NOMO-1 (cell line): ENCODE results near the gene EGF.

Experiments
- DNase-seq, 2 experiments: peaks; one replicate each; lab custom pipeline; 2025; ENCODE audit not compliant: unreplicated experiment in 2 of 2; lab: John Stamatoyannopoulos, UW

EGF gene

DNA sequence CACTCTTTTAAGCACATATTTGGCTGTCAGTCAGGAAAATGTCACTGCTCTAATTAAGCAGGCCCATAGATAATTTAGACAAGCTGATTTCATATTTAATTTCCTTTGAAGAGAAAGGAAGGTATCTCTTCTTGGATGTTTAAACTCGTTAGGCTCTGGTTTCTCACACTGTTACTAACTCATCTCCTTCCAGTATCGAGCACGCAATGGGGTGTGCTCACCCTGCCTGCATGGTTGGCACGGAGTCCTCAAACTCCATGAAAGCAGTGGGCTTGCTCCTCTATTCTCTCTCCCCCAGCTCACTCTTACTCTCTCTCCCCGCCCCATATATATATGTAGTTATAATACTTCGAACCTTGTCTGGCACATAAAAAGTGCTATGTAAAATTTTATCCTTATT lies 76.9 kb downstream of the EGF start:
- DNase-seq = no peak

DNA sequence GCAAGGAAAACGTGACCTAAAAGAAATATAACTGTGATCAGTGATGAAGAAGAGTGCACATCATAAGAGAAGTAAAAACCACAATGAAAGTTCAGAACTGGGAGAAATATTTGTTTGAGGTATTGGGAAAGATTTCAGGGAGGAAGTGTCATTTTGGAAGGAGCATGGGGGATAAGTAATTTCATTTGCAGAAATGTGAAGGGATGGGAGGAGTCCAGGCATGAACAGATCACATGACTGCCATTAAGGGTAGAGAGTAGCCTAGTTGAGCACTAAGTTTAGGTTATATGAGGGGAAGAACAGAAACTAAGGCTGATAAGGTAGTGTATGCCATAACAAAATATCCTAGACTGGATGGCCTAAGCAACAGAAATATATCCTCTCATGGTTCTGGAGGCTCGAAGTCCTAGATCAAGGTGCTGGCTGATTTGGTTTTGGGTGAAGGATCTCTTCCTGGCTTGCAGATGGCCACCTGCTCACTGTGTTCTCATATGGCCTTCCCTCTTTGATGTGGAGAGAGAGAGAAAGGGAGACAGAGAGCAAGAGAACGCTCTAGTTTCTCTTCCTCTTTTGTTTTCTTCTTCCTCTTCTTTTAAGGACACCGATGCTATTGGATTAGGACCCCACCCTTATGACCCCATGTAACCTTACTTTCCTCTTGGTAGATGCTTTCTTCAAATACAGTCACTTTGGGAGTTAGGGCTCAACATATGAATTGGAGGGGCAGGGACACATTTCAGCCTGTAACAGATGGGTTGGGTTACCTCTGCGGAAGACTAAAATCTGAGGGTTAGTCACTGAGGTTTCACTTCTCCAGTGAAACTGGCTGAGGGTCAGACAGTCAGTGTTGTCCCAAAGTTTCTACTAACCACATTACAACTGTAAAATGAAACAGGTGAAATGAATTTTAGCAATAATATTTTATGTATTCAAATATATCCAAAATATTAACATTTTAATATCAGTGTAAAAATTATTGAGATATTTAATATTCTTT lies 77.9 kb downstream of the EGF start:
- DNase-seq = peak; percentile 78 to 95

DNA sequence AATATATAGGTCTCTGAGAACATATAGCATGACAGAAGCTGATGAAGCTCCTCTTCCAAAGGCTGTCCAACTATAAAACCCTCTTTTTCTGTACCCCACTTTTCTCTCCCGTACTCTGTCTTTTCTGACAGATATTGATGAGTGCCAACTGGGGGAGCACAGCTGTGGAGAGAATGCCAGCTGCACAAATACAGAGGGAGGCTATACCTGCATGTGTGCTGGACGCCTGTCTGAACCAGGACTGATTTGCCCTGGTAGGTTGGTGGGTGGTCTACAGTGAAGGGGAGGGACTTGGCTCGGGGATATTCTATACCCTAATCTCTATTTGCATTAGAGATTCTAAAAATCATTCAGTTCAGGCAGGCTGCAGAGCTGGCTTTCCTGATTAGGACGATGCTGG lies 80.4 kb downstream of the EGF start:
- DNase-seq = no peak

DNA sequence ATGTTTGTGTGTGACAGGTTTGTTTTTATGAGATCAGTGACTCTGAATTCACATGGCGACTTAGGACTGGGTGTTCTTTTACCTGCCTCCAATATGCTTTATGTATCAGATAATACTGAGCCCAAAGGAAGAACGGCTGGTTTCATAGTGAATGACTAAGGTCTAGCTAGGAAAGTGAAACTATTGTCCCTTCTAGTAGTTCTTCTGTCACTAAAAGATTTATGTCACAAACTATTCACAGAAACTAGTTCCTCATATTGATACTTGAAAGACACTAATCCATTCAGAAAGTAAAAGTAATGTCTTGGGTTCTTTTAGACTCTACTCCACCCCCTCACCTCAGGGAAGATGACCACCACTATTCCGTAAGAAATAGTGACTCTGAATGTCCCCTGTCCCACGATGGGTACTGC lies 81.7 kb downstream of the EGF start:
- peak; percentile 34 to 95 for DNase-seq

DNA sequence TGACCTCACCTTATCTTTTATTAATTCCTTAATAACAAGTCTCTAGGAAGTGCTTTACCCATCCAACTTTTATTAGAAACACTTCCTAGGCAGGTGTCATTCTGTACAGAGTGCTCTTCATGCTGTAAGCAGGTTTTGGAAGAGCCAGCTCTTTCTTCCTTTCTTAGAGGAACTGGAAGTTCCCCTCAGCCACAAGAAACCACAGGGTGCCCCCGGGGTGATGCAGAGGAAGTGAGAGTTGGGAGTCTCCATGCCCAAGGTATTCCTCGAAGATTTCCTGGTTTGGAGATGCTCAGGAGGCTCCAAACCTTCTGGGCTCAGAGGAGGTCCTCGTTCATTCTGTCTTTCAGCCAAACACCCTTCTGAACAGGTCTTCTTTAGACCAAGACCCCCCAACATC lies 83.8 kb downstream of the EGF start:
- DNase-seq = peak in 1 of 2 experiments; percentile 19

DNA sequence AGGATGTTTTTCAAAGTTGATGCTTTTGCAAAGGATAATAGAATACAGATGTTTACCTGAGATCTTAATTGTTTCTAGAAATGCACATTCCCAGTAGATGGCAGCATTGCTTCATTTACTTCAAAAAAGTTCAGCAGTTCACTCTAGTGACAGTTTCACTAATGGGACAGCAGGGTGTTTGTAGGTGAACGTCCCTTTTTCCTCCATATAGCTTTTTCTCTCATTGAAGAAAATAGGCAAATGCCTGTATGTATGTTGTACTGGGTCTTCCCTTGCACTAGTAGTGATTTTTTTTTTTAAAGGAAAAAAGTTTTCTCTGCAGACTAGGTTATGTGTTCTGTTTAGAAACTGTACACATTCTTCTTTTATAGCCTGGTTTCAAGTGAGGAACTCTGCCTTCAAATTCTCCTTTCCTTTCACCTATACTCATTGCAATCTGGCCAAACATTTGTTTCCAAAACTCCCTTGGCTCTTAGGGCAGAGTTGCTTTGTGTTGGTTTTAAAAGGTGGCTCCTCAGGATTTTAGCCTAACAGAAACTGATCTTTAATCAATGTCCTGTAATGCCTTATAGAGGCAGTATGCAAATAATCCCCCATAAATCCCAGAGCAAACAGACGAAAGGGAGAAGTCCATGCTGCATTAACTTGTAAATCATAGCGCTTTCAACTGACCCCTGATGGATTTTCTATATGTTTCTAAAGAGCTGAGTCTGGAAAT lies 86.3 kb downstream of the EGF start:
- peak in 1 of 2 experiments; percentile 51 for DNase-seq

DNA sequence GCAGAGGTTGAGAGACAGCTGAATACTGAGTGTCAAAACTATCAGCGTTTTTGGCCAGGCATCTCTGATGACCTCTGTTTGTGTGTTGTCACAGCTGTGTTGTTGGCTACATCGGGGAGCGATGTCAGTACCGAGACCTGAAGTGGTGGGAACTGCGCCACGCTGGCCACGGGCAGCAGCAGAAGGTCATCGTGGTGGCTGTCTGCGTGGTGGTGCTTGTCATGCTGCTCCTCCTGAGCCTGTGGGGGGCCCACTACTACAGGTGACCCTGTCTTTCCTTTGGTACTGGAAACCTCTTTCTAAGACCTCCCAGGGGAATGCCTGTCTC lies 86.9 kb downstream of the EGF start:
- DNase-seq = no peak

DNA sequence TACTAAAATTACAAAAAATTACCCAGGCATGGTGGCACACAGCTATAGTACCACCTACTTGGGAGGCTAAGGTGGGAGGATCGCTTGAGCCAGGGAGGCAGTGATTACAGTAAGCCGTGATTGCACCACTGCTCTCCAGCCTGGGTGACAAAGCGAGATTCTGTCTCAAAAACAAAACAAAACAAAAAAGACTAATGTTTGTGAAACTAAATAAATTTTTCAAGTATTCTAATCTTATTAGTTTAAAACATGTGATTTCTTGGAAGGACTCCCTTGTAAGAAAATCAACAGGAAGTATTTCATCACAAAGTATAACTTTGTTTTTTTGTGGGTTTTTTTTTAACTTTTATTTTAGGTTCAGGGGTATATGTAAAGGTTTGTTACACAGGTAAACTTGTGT lies 89.6 kb downstream of the EGF start:
- DNase-seq = no peak

DNA sequence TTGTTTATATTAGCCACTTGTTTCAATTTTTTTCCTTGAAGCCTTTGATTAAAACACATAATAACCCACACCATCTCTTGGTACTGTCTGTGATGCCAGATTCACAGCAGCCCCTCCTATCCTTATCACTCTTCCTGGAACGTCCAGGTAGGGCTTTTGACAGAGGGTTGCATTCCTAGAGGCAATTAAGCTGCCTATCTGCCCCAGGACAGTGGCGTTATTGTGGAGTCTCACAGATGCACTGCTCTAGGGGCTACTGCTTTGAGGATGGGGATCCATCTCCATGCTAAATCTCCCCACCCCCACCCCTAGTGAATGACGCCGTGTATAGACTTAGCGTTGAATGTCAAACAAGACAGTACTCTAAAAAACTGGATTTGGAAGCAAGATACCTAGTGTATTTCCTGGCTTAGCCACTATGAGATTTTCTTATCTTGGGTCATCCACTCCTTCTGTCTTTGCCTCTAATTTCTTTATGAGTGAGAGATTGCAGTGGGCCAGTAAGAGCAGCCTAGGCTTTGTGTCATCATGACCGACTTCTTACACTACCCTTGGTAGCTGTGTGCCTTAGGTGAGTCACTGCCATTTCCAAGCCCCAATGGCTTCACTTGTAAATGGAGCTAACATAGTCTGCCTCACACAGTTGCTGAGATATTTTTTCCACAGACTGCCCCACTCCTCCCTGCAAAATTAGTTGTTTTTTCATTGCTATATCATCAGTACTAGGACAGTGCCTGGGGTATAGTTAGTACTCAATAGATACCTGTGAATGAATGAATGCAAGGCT lies 90.9 kb downstream of the EGF start:
- DNase-seq = no peak

DNA sequence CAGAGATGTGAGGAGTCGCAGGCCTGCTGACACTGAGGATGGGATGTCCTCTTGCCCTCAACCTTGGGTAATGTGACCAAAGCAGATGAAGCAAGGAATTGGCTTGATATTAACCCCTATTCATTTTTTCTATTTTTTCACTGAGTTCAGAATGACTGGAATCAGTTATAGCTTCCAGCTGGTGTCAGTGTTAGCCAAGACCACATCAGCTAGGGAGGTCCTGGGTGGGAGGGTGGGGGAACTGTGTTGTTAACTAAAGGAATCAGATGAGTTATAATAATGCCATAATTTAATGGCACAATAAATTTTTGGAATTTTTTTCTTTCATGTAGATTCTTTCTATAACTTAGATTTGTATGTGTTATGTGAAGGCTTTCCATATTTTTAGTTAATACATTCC lies 91.9 kb downstream of the EGF start:
- DNase-seq = no peak

DNA sequence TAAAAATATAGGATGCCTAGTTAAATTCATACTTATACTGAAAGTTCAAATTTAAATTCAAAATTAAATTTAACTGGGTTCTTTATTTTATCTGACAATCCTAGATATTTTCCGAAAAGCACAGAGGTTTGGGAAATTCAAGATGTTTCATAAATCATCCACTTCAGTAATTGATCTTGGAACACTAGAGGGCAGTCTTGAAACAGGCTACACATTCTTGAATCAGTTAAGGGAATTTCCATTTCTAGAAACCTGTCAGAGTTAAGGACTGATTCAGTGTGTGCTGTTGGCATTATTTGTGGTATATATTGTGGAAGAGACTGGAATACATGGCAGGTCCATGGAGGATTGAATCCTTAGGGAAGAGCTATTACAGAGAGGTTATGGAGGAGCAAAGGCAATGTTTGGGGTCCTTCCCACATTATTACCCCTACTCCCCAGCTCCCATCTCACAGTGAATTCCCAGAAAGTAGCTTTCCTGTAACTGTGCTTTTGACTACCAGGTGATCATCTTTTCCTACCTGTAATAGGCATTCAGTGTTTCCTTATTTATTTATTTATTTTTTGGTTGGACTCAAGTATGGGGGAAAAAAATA lies 92.9 kb downstream of the EGF start:
- peak in 1 of 2 experiments; percentile 59 for DNase-seq

DNA sequence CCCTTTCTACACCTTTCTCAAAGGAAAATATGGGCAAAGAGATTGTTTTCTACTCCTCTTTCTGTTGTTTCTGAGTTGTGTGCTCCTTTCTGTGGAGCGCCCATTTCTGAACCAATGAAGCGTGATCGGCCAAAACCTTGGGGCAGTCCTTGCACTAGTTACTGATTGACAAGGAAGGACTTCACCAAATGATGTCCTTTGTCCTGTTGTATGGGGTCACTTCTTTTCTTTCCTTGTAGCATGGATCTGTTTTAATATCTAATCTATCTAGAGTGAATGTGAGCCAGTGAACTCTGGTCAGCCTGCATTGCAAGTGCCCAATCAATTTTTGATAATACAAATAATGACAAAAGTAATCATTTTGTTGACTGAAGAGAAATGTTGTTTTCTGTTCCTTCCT lies 94.5 kb downstream of the EGF start:
- DNase-seq = no peak

DNA sequence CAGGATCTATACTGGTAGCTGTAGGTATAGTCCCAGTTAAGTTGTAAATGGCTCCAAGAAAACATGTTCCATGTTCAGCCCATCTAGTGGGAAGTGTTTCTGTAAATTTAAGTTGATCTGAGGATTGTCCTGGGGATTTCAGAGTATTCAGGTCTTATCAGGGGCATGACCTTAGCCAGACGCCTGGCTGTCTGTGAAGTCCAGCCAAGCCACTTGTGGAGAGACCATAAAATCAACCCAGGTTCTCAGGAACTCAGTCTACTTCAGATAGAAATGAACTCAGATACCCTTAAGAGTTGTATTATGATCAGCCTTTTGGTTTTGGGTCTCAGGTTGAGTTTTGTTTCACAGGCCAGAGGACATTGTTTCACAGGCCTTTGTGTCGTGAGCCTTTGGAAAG lies 95.9 kb downstream of the EGF start:
- DNase-seq = no peak

DNA sequence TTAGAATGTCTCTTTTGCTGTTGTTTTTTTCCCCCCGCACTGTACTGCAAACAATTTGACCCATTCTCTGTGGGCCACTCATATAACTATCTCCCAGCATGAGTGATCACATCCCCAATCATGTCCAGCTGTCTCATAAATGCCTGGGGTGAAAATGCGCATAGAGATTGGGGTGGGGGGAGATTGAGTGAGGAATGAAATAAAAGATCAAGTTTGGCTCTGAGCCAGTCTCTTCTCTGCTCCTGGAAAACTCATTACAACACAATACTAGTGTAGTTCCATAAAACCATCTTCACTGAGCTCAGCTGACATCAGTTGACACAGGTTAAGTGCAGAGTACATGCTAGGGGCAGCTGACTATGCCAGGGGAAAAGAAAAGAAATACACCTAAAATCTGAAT lies 96.9 kb downstream of the EGF start:
- DNase-seq = no peak

DNA sequence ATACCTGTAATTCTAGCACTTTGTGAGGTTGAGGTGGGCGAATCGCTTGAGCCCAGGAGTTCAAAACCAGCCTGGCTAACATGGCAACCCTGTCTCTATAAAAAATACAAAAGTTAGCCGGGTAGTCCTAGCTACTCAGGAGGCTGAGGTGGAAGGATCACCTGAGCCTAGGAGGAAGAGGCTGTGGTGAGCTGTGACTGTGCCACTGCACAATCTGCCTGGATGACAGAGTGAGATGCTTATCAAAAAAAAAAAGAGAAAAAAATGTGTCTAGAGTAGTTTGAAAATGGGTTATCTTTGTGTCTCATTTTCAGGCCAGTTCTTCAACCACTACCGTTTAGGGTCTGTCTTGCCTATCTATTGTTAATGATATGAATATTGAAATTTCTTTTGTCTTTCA lies 98.1 kb downstream of the EGF start:
- DNase-seq = no peak

DNA sequence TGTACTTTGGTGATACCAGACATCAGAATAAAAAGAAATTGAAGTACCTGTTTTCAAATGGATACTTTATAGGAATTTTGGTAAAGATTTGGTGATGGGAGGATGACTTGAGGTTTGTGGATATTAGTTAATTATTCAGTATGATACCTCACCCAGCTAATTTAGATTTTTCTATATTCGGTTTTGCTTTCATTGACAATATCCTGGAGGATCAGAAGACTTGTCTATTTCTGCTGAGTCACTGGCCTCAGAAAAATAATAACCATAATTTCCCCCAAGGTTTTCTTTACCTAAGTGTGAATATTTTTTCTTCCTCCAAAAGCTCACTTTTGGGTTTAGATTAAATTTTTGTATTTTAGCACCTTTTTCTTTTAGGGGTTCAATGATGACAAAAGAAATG lies 100.2 kb downstream of the EGF start:
- no peak for DNase-seq

DNA sequence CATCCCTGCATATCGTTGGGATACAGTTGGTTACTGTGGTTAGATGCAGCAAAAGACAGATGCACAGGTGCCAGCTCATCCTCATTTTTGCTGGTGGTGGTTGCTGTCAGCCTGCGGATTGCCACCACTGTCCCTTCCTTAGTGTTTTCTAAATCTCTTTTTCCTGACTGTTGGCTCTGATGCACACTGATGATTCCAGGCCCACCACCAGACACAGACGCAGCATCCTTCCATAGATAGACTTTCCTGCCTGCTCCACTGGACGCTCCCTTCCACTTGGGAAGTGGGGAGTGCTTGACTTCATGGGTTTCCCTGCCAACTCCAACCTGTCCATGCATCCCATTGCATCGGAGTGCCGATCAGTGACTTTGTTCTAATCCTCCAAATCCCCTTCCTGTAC lies 101.5 kb downstream of the EGF start:
- DNase-seq = no peak

DNA sequence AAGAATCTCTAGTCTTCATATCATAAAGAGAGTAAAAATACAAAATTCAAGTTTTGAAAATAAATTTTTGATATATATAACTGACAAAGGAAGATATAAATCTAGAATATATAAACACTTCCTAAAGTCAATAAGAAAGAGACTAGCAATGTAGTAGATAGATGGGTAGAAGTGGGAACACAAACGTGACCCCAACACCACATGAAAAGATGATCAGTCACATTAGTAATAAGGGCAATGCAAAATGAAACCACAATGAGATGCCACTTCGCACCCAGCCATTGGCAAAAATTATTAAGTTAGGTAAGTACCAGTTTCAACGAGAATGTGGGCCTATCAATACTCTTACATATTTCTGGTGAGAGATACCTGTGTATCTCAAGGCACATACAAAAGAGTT lies 106.5 kb downstream of the EGF start:
- DNase-seq = no peak

DNA sequence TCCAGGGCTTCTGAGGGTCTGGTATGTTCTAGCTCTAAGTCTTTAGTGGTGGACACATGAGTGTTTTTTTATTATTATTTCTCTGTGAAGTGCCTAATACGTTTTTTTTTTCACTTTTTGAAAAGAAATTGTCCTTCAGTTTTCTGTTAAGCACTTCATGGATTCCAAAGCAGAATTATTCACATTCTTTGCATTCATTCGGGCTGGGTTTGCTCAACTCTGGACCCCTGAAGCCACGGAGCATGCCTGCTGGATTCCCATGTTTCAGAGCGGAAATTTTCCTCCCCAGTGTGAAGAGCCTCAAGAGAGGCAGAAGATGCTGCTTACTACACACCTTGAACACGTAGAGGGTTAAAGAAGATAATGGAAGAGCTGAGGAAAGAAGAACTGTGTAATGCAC lies 107.5 kb downstream of the EGF start:
- DNase-seq = no peak

DNA sequence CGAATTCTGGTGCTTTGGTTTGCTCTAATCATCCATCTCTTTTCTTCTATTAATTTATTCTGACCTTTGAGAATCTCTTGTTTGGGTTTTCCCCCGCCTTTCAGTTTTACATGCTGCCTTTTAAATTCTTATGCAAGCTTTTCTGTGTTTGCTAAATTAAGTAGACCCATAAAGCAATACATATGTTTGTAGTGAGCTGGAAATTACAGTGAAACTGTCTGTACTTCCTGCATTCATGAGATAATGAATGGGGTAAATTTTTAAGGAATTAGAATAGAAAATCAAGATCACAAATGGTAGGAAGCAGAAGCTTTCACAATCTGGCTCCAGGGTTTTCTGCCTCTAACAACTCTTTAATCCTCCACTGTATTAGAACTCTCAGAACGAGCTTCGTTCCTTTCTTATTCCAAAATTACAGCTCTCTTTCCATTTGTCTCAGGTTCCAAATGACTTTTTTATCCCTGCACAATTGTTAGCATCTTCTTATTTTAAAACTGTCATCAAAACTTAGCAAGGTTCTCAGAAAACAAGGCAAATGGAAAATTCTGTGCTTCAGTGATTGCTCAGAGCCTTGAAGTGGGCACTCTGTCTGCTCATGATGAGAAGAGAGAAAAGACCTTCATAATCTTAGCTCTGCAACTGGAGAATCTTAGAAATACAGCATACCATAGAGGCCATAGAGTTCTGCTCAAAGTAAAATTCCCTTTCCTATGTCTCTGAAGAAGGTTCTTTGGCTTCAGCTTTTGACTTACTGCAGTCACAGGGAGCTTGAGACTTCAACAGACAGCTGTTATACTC lies 108.2 kb downstream of the EGF start:
- peak in 1 of 2 experiments; percentile 15 for DNase-seq
